ENCODE measurements around the gene UBE3B.
A peak's percentile ranks its signal among the peaks of the same experiment; 100 is the strongest.

UBE3B gene

DNA sequence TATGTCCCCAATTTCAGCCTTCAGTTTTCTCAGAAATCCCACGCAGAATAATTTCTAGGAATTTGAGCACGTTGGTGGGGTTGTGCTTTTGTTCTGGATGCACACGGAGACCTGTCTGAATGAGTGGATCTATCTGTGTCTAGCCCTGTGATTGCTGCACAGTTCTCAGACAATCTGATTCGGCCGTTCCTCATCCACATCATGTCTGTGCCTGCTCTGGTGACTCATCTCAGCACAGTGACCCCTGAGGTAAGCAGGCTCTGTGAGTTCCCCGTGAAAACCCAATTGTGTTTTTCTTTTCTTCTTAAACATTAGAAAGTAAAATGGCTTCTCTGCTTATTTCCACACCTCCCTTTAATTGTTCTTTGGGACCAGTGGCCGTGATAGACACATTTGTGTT is 20.2 kb downstream of the UBE3B start:
- DNase-seq (ENCODE audit: low spot score): no peak

DNA sequence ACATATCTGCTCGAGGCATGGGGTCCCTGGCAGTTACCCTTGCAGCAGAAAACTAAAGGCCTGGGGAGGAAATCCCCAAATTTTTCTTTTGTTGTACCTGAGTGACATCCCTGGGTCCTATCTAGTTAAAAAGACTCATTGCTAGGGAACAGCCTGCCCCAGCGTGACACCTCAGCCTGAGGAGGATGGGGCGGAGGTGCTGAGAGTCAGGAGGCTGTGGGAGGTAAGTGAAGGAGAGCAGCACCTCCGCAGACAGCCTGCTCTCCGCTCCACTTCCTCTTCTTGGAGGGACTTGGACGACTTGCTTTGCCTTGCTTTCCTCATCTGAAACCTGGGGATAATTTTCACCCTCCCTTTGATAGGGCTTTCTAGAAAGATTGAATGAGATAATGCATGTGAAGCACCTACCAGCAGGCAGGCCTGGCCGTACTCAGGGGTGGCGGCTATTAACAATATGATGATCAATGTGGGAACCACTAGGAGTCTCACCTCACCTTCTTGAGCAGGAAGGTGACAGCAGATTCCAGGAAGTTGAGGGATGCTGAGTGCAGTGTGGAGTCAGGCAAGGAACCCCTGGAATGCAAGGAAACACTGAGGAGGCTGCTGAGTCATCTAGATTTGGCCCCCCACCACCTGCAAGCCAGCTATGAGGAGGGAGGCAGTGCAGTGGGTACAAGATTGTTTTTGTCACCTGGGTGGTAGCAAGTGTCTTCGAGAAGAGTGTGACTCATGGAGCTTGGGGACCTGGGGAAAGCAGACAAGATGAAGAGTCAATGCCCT is 23.2 kb downstream of the UBE3B start:
- DNase-seq (ENCODE audit: low spot score): no peak

DNA sequence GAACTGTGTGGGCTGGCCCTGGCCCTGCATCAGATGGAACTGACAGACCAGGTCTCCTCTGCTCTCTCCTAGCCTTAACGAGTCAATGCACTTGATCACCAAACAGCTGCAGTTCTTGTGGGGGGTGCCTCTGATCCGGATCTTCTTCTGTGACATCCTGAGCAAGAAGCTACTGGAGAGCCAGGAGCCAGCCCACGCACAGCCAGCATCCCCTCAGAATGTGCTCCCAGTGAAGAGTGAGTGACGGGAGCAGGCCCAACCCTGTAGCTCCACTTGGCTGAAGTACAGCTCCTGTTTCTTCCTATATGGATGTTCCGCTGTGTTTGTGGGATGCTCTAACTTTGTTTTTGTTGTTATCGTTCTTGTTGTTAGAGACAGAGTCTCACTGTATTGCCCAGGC is 23.9 kb downstream of the UBE3B start:
- DNase-seq (ENCODE audit: low spot score): no peak

DNA sequence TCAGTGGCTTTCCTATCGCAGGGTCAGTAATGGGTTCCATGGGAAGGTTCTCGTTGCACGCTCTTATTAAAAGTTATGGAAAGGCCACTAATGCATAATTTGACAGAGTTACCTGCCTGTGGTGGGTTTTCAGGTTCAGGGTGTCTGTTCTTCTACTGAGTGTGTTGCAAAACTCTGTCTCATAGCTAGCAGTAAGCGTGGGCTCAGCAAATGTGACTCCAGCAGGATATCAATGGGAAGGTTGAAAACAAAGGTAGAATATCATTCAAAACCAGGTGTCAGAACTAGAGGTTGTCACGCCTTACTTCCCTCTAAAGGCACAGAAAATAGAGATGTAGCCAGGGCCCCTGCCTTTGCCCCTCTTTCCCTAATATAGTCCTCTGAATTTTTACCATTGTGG is 24.9 kb downstream of the UBE3B start:
- DNase-seq (ENCODE audit: low spot score): no peak

DNA sequence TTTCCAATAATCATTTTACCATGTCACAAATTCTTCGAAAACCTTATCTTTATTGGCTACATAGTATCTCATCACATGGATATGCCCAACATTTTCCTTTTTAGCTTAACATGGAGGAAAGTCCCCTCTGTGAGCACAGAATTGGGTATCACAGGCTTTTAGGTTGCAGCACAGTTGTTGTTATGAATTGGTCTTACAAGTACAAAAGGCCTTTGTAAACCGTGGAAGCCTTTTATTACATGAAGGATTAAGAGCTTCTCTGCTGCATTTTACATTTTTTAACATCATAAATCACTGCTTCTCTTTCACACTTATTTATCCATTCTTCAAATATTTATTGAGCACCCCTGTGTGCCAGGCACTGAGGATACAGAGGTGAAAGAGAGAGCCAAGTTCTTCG is 26.2 kb downstream of the UBE3B start:
- DNase-seq (ENCODE audit: low spot score): no peak

DNA sequence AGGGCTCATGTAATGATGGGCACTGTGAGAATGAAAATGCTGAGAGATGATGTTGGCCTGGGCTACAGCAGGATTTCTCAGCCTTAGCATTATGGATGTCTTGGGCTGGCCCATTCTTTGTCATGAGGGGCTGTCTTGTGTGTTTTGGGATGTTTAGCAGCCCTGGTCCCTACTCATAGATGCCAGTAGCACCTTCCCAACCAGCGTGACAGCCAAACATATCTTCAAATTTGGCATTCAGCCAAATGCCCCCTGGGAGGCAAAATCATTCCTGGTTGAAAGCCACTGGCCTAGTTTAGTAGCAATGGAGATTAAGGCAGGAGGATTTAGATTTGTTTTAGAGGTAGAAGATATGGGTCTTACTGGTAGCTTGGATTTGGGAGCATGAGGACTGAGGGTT is 26.6 kb downstream of the UBE3B start:
- no peak for DNase-seq (ENCODE audit: low spot score)

DNA sequence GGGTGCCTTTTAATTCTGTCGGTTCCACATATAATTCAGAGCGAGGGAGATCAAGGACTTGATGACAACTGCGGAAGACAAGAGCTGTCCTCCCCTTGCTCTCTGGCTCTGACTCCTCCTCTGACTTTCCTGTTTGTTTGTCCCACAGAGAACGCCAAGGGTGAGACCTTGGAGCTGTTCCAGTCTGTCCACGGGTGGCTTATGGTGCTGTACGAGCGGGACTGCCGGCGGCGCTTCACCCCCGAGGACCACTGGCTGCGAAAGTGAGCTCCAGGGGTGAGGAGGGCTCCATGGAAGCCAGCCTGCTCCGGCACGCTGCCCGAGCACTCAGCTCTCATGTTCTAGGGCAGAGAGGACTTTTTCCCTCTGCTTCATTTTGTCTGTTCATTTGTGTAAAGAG is 32.8 kb downstream of the UBE3B start:
- no peak for DNase-seq (ENCODE audit: low spot score)

DNA sequence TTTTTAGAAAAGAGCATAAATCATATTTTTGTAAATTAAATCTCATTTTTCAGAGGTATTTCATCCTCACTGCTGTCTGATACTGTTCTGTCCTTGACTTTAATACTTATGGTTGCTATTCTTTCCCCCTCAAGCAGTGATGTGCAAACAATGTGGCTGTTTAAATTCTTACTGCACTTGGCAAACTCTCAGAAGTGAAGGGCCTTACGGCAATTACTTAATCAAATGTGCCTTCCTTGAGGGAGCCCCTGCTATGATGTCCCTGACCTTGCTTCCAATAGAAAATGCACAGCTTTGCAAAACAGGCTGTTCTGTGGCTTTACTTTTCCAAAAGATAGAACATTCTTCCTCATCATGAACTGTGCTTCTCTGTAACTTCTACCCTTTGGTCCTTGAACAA is 35.2 kb downstream of the UBE3B start:
- DNase-seq (ENCODE audit: low spot score): no peak

DNA sequence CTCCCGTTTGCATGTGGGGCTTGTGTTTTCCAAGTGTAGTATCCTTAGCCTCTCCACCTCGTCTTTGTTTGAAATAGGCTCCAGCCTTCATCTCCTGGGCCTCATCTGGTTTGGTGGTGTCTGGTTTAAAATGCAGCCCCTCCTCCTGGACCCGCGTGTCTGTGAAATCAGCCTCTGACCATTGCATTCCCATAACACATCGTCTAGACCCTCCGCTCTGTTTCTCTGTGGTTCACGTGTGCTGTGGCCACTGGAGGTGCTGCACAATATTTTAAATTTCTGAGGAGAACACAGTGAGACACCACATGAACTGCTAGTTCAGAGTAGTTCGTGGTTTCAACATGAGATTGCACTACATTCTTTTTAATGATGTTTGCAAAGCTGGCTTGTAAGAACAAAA is 35.6 kb downstream of the UBE3B start:
- DNase-seq (ENCODE audit: low spot score): no peak

DNA sequence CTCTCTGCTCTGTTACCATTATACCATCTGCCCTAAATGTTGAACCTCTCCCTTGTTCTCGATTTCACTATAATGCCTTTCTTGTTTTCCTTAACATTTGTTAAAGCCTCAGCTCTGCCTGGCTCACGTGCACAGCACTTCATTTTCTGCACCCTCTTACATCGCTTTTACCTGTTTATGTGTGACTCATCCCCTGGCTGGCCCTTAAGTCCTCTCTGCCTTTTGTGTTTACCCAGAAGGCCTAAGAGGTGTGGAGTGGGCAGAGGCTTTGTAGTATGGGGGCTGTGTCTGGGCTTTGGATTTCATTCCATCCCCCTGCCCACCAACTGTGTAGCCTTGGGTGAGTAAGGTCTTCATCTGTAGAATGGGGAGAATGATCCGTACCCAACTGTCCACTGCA is 36.5 kb downstream of the UBE3B start:
- DNase-seq (ENCODE audit: low spot score): no peak

DNA sequence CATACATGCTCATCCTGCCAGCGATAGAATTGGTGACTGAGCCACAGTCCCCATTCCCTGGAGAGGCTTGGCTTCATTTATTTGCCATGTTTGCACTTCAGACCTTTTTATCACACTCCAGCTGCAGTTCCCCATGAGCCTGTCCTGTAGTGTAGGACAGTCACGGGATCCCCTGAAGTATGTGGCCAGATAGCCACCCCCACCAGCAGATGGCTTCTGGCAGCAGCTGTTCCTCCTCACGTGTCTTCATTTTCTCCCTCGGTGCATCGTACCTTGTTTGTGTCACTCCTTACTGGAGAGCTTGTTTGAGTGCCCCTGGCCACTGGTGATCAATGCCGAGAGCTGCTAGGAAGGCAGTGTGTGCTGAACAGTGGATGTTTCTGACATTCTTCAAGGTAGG is 40.2 kb downstream of the UBE3B start:
- DNase-seq (ENCODE audit: low spot score): no peak

DNA sequence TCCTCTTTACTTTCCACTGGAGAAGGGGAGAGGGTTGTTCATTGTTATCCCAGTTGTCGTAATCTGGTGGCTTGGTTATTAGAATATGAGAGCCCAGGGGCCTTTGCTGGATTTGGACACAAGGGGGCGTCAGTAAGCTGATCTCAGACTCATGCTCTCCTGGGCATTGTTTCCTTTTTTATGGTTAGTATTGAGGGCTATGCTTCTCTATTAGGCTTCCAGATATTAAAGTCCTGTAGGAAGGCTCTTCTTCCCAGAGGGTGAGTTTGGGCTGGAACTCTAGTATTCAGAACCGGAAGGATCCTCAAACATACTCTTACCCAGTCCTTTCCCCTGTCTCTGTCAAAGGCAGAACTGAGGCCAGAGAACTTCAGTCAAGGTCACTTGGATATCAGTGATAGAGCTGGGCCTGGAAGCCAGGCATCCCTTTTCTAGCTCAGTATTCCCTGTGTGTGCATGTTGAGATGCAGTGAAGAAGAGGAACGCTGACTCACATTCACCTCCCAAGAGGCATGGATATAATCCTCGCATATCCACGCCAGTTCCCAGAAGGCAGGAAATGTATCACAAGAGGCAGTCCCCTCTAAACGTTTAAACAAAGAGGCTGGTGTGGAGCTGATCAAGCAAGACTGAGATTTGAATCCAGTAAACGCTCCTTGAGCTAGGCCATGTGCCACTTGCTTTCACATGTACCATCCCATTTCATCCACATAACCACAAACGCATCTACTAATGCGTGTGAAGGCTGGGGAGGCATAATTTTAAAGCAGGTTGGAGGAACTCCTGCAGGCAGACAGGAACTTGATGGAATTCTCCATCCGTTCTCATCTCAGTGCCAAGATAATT is 41.6 kb downstream of the UBE3B start:
- peak; percentile 82 for DNase-seq (ENCODE audit: low spot score)

DNA sequence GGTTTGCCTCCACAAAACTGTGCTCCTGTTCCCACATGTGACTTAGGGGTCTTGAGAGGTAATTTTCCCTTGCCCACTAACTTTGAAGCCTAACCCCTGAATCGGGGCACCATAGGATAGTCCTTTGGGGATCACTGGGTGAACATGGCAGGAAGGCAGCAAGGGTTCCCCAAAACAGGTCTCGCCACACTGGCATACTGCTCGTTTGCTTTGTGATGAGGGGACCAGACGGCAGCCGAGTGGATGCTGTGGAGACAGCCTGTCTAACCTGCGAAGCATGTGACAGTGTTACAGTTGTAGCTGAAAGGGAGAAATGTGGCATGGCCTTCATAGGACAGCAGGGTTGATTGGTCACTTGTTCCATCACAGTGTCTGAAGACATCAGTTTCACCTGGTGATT is 42.4 kb downstream of the UBE3B start:
- DNase-seq (ENCODE audit: low spot score): no peak

DNA sequence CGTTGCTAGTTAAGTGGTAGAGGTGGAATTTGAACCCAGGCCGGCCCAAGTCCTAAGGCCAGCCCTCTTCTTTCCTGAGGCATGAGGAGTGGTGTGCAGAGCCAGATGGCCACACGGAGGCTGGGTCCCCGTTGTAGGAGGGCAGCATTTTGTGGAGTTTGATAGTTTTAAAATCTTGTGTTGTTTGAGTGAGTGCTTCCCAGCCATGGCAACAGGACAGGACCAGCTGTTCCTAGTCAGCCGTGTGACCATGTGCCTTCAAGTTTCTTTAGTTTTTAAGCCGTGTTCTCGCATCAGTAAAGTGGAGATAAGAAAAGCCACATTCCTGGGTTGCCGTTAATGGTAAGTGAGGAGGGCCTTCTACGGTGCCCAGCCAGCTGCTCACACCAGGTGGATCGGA is 44.4 kb downstream of the UBE3B start:
- DNase-seq (ENCODE audit: low spot score): no peak

DNA sequence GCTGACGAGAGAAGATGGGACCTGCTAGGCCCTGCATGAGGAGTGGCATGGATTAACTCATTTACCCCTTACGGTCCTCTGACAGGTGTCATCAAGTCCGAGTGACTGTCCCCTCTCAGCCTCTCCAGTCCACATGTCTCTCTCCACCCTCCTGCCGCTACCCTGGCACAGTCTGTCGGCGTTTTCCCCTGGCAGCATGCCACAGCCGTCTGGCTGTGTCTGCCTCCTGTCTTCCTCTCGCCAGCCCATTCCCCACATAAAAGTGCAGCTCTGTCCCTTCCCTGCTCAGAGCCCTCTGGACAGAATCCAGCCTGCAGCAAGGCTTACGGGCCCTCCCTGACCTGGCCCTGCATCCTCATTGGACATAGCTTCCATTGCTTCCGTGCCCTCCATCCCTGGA is 45.6 kb downstream of the UBE3B start:
- no peak for DNase-seq (ENCODE audit: low spot score)

DNA sequence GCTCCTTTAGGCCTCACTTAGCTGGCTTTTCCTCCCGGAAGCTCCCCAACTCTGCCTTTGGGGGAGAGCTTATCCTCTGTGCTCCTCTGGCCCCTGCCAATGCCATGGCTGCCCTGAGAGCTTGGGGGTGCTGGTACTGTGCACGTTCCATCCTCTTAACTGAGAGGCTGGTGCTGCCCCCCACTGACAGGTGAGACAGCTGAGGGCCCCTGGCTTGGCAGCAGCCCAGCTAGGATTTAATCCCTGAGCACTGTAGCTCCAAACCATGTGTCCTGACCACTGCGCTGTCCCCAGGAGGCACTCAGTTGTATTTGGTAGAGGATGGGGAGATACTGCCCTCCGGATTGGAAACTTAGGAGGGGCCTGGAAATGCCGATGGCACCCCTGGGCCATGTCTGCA is 46.1 kb downstream of the UBE3B start:
- no peak for DNase-seq (ENCODE audit: low spot score)

DNA sequence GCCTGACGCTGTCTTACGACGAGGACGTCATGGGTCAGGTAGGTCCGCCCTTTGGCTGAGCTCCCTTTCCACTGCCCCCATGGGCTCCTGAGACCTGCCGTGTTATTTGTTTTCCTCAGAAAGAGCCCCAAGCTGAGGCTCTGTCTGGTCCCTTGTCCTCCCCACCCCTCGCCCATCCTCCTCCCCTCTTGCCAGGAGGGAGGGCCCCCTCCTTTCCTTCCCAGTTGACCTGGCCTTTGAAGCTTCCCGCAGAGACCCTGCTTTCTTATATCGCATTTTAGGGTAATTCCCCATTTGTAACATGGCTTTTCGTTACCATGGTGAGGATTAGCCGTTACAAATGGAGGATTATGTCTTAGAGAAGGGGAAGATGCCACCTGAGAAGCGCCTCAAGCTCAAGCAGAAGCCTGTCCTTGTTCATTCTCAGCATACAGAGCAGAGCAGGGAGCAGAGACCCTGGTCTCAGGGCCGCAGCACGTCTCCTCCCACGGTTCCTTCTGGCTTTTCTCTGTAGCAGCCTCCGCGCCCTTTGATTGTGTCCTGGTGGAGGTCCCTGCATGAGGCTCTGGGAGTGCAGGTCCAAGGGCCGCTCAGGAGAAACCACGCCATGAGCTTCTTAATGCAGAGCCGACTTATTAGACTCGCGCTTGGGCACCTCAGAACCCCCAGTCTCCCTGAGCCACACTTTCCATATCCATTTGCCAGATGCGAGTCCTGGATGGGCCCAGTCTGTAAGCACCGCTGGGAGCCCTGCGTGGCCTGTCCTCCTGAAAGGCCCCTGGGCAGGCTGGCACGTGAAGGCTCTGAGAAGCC is 47.2 kb downstream of the UBE3B start:
- DNase-seq (ENCODE audit: low spot score): no peak

DNA sequence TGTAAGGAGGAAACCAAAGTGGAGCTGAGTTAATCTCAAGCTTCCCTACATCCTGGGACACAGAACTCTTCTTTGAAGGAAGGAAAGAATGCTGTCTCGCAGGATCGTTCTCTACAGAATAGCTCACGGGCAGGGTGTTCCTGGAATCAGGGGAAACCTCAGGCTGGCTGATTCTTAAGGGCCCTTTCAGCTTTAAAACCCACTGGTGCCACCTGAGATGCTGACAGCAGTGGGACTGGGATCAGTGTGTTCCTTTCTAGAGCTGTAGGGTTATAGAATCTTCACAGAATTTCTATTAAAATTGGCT is 47.8 kb downstream of the UBE3B start:
- no peak for DNase-seq (ENCODE audit: low spot score)

DNA sequence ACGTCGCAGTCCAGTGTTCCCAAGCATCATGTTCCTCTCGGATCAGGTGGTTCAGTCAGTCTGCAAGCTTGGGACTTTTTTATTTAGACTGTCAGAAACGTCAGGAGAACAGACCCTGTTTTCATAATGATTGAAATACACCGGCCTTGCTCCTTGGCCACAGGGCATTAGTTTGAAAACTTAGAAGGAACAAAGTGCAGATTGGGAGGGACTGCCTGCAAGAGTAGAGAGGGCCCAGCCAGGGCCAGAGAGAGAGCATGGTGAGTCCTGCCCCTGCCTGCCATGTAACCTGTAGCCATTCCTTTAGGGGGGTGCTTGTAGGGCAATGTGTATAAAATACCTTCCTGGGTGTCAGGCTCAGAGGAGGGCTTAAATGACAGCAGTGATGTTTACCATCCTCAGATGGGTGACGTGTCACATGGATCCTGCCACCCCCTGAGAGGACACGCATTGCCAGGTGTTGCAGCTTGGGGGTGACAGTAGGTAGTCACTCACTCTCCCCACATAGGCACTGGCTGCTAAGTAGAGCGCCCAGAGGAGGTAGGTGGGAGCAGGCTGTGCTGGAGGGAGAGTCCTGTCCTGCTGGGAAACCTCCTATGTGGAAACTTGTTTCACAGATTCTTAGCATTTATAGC is 50.2 kb downstream of the UBE3B start:
- DNase-seq (ENCODE audit: low spot score): no peak

DNA sequence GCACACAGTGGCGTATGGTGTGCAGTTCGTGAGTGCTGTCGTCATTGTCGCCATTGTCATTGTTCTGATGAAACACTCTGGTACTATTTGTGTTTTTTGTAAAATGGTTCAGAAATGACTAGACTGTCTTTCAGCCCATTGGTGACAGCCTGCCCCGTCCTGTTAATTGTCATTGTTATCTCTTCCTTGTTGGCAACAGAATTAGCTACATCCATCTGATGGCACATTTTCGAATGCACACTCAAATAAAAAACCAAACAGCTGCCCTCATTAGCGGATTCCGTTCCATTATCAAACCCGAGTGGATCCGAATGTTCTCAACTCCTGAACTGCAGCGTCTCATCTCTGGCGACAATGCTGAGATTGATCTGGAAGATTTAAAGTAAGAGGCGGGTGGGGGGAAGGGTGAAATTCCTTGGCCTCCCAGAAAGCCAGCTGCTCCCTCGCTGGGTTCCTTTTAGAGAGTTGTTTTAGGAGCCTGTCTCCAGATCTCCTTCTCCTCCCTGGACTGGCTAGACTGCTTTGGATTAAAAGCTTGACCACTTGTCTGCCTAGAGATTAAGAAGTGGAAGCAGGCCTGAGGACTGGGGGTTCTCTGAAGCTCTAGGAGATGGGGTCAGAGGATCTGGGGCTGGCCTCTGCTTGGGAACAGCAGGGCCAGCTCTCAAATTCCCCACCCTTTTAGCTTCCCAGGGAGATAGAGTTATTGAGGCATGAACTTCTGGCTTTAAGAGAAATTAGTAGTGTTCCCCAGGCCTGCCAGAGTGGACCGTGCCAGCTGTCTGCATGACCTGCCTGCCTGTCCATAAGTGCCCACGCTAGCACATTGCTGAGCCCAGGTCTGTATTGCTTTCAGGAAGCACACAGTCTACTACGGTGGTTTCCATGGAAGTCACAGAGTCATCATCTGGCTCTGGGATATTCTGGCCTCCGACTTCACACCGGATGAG is 52.5 kb downstream of the UBE3B start:
- no peak for DNase-seq (ENCODE audit: low spot score)

DNA sequence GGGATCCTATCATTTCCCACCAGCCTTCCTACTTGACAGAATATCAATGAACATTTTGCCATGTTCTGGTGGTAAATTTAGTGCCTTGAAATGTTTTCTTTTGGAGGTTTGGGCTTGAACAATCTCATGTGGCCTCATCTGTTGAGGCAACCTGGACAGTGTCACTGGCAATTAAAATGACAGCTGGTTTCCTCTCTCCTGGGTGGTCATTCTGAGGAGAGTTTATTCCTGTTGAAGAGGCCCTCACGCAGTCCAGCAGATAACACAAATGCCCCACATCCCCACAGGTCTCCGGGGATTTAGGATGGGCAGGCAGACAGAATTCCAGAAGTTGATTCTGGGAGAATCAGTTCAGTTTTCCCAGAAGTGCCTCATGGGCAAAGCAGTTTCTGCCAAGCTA is 54.0 kb downstream of the UBE3B start:
- no peak for DNase-seq (ENCODE audit: low spot score)

Data from AG08395 (cell line).